Ovary (tissue), 3 donors: Measurements from ENCODE around the gene STAT5B.

ENCODE experiments used
- POLR2A ChIP-seq: fragments of 450-650 bp; IDR thresholded peaks from one replicate; pipeline ENCODE4 v1.6.1; 2017; ENCODE audit warnings: antibody characterized with exemption, mild to moderate bottlenecking, moderate library complexity
- TF ChIP-seq, protein P1 (sequence below), 3 donors: fragments of 450-650 bp in 2 of 3; fragments of 200-600 bp in 1 of 3; IDR thresholded peaks; one replicate each; pipeline versions ENCODE4 v1.5.1 to v1.8.0; 2016 to 2022; ENCODE audit warnings: antibody characterized with exemption in 3 of 3, mild to moderate bottlenecking in 1 of 3
- donor health status: DM: no; HTN: no; CAD: no.

DNA sequence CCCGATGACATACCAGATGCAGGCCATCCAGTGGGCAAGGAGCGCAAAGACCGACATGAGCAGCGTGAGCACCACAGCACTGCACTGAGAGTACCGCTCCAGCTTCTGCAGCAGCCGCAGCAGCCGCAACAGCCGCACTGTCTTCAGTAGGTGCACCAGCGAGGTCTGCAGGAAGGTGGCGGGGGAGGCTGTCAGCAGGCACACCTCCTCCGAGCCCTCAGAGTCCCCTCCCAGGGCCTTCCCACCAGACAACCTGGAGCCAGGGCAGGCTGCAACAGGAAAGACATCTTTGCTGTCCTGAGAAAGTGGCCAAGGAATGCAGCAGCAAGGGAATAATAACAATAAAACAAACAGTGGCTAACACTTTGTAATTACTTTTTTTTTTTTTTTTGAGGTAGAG is 104.4 kb downstream of the STAT5B start:
- TF ChIP-seq, protein P1, sequence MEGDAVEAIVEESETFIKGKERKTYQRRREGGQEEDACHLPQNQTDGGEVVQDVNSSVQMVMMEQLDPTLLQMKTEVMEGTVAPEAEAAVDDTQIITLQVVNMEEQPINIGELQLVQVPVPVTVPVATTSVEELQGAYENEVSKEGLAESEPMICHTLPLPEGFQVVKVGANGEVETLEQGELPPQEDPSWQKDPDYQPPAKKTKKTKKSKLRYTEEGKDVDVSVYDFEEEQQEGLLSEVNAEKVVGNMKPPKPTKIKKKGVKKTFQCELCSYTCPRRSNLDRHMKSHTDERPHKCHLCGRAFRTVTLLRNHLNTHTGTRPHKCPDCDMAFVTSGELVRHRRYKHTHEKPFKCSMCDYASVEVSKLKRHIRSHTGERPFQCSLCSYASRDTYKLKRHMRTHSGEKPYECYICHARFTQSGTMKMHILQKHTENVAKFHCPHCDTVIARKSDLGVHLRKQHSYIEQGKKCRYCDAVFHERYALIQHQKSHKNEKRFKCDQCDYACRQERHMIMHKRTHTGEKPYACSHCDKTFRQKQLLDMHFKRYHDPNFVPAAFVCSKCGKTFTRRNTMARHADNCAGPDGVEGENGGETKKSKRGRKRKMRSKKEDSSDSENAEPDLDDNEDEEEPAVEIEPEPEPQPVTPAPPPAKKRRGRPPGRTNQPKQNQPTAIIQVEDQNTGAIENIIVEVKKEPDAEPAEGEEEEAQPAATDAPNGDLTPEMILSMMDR (IDR thresholded peaks at IDR 0.05), result no peak
- no peak for TF ChIP-seq POLR2A
